Kidney (tissue), 14 donors: ENCODE measurements around the gene P4HB. TPM values are rescaled to one million over a fixed set of nuclear protein-coding genes. Genes with fewer than 3 reads are reported as not detected.

ENCODE experiments used
- DNase-seq, 5 donors: peaks; one replicate each; pipeline ENCODE4 v3.0.0-alpha.2; 2013 to 2020
- FAIRE-seq: peaks from 2 replicates; lab custom pipeline; 2012; peaks lifted over from hg19 to GRCh38; lab: Jason Lieb, UNC
- H3K27ac ChIP-seq, 2 donors: one replicate each; pipeline ENCODE4 v1.7.0; 2013; ENCODE audit warnings: low read depth in 2 of 2, low read length in 2 of 2, inconsistent platforms in 1 of 2
- H3K27me3 ChIP-seq: one replicate; pipeline ENCODE4 v1.7.1; 2013; ENCODE audit warnings: low read length, inconsistent platforms; ENCODE audit not compliant: control insufficient read depth, insufficient read depth
- H3K36me3 ChIP-seq, 3 donors: one replicate each; pipeline versions ENCODE4 v1.7.0 to v1.7.1; 2013; ENCODE audit warnings: low read length in 3 of 3, control low read depth in 1 of 3, inconsistent platforms in 1 of 3; ENCODE audit not compliant: insufficient read depth in 3 of 3, control insufficient read depth in 2 of 3
- H3K4me1 ChIP-seq, 3 donors: one replicate each; pipeline versions ENCODE4 v1.7.0 to v1.7.1; 2013; ENCODE audit warnings: low read length in 3 of 3, inconsistent platforms in 1 of 3, low read depth in 1 of 3; ENCODE audit not compliant: control insufficient read depth in 2 of 3, insufficient read depth in 2 of 3
- H3K4me3 ChIP-seq, 3 donors: one replicate each; pipeline versions ENCODE4 v1.7.0 to v1.8.1; 2013; ENCODE audit warnings: low read length in 3 of 3, control low read depth in 1 of 3, inconsistent platforms in 1 of 3
- H3K9ac ChIP-seq, 3 donors: one replicate each; pipeline versions ENCODE4 v1.7.0 to v1.7.1; 2013; ENCODE audit warnings: low read length in 3 of 3, control low read depth in 1 of 3, inconsistent platforms in 1 of 3
- H3K9me3 ChIP-seq, 3 donors: one replicate each; pipeline versions ENCODE4 v1.7.0 to v1.7.1; 2013; ENCODE audit warnings: low read length in 3 of 3, control low read depth in 1 of 3, inconsistent platforms in 1 of 3; ENCODE audit not compliant: control insufficient read depth in 2 of 3, insufficient read depth in 1 of 3
- intact Hi-C: fragments of 100-400 bp; cut with DNase I; formaldehyde crosslinking; loops from one replicate; pipeline ENCODE4 v1.11.1; 2022
- polyA plus RNA-seq: library from polyadenylated mRNA; stranded (reverse); fragments of 350-450 nt; fragmentation: Illumina TruSeq; extraction: RNeasy Lipid Tissue Mini Kit (QIAGEN cat#74804); gene quantifications from one replicate; pipeline ENCODE4 v1.2.3, GENCODE V29; 2014; ENCODE audit warnings: low read depth, low replicate concordance; ENCODE audit not compliant: insufficient read depth
- total RNA-seq: library from RNA; stranded (reverse); fragmentation: NEBNext Ultra II Directional; extraction: Animal tissue kit (Norgen Biotek cat#: 25700); gene quantifications from one replicate; pipeline ENCODE4 v1.2.1, GENCODE V29; 2021
- TF ChIP-seq, protein P1 (sequence below): IDR thresholded peaks from 3 replicates; pipeline ENCODE4 v1.5.1; 2012; ENCODE audit warnings: mild to moderate bottlenecking, moderate library complexity, borderline replicate concordance; ENCODE audit not compliant: insufficient read depth; ENCODE audit errors: extremely low read depth
- donor health status: control.
- donor health status: control.
- donor health status: control.
- donor health status: control.
- donor health status: control.
- donor health status: DM: yes; HTN: yes; CAD: no.
- donor health status: Normal renal cell carcinoma (clear cell type).

The P4HB gene
- total and polyA plus RNA-seq, 2 donors from 2014 or later: 411 to 482 TPM

DNA sequence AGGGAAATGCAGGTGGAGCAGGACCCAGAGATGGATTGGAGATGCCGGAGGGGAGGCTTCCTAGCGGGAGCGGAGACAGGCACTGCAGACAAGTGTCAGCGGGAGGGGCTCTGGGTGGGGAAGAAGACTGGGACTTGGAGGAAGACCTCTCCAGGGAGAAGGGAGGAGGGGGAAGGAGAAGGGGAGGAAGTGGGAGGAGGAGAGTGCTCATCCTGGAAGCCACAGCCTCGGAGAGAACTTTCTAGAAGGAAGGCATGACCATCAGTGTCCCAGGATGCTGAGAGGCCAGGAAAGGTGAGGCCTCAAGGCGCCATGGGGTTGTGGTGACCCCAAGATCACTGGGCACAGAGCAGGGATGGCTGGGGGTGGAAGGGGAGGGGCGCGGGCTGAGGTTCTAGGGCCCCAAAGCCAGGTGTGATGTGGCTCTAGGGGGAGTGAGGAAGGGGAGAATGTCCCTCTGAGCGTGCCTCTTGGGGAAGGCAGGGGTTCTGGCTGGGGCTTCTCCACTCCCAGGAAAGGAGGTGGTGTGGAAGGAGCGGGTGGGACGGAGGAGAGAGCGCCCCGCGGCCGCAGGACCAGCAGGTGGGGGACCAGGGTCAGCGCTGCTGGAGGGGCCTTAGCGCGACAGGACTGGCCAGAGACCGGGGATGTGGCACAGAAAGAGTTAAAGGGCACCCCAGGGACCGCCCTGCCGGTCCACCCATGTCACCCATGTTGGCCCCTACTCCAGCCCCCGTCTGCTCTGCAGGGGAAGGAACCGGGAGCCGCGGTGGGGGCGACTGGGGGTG lies 57.3 kb downstream of the P4HB start:
- DNase-seq (no peak), FAIRE-seq (no peak)
- Histone ChIP-seq H3K36me3 (no peaks in the 10 kb centered on the region), H3K27ac (no peak overlapping the region), H3K4me1 (no peaks in the 10 kb centered on the region), H3K27me3 (peaks cover 5% of the 10 kb centered on the region), H3K9ac (no peak overlapping the region), H3K9me3 (no peaks in the 10 kb centered on the region), H3K4me3 (no peak overlapping the region)
- intact Hi-C loops: no loop called here
- TF ChIP-seq, protein P1, sequence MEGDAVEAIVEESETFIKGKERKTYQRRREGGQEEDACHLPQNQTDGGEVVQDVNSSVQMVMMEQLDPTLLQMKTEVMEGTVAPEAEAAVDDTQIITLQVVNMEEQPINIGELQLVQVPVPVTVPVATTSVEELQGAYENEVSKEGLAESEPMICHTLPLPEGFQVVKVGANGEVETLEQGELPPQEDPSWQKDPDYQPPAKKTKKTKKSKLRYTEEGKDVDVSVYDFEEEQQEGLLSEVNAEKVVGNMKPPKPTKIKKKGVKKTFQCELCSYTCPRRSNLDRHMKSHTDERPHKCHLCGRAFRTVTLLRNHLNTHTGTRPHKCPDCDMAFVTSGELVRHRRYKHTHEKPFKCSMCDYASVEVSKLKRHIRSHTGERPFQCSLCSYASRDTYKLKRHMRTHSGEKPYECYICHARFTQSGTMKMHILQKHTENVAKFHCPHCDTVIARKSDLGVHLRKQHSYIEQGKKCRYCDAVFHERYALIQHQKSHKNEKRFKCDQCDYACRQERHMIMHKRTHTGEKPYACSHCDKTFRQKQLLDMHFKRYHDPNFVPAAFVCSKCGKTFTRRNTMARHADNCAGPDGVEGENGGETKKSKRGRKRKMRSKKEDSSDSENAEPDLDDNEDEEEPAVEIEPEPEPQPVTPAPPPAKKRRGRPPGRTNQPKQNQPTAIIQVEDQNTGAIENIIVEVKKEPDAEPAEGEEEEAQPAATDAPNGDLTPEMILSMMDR: no peak

DNA sequence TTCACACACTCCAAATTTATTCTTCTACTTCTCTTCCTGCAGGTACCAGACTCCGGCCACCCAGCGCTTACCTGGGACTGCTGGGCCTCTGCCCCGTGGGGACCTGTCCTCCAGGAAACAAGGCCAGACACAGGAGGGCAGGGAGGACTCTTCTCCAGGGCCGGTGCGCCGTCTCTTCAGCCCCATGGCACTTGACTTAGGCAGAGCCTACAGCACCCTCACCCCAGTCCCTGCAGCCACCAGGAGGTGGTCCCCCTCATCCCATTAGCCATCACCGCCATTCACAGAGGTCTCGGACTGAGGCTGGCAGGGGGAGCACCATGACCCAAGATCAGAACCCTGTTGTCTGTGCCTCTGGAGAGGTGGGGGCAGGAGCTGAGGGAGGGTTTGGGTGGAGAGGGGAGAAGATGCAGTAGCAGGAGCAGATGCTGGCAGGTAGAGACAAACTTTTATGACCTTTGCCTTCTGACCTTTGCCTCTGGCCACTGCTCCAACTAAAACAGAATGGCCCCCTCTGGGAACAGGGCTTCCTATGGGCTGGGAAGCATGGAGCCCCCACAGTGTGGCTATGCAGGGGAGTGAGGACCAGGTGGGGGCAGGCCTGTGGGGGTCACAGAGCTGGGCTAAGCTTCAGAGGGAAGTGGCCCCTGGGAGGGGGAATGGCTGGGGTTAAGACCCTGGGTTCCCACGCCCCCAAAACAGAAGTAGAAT lies 58.1 kb downstream of the P4HB start:
- TF ChIP-seq, protein P1: no peak
- FAIRE-seq: no peak
- intact Hi-C loops: no loop called here
- no peaks in the 10 kb centered on the region for H3K4me1 ChIP-seq
- no peak overlapping the region for H3K9ac ChIP-seq
- H3K9me3 ChIP-seq: no peaks in the 10 kb centered on the region
- no peak for DNase-seq
- no peaks in the 10 kb centered on the region for H3K36me3 ChIP-seq
- H3K27ac ChIP-seq: no peak overlapping the region
- no peak overlapping the region for H3K4me3 ChIP-seq
- H3K27me3 ChIP-seq: peaks cover 5% of the 10 kb centered on the region

DNA sequence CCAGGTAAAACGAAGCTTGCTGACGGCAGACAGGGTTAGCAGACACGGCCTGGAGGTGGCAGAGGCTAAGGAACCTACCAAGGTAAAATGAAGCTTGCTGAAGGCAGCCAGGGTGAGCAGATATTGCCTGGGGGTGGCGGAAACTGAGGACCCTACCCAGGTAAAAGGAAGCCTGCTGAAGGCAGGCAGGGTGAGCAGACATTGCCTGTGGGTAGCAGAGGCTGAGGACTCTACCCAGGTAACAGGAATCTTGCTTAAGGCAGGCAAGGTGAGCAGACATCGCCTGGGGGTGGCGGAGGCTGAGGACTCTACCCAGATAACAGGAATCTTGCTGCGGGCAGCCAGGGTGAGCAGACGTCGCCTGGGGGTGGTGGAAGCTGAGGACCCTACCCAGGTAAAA lies 59.0 kb downstream of the P4HB start:
- no peaks in the 10 kb centered on the region for H3K36me3 ChIP-seq
- DNase-seq: peak in 1 of 5 donors; percentile 65

More for the DNA sequence above, 59.0 kb downstream of the P4HB start:
- Histone ChIP-seq H3K4me3 (no peak overlapping the region), H3K4me1 (no peaks in the 10 kb centered on the region), H3K27ac (no peak overlapping the region), H3K9ac (no peak overlapping the region), H3K9me3 (no peaks in the 10 kb centered on the region), H3K27me3 (peaks cover 5% of the 10 kb centered on the region)
- FAIRE-seq: no peak
- TF ChIP-seq, protein P1: no peak
- intact Hi-C loops: no loop called here
